ENCODE results near the gene TAF1A. TPM values are rescaled to one million over a fixed set of nuclear protein-coding genes. Genes with fewer than 3 reads are reported as not detected.

The TAF1A gene
- total RNA-seq, 4 donors from 2014 or later, result 1.6 to 12.4 (median 4.4) TPM

- Histone ChIP-seq H3K4me1 (no peaks in the 10 kb centered on the region), H3K9me3 (no peaks in the 10 kb centered on the region), H3K36me3 (no peaks in the 10 kb centered on the region), H3K4me3 (no peak overlapping the region), H3K27me3 (no peaks in the 10 kb centered on the region), H3K27ac (no peak overlapping the region)
- TF ChIP-seq CTCF (IDR thresholded peaks at IDR 0.05), result no peak
- no peak for TF ChIP-seq POLR2A (IDR thresholded peaks at IDR 0.05)
- no peak for DNase-seq
Observed at GRCh38 chr1:222539951-222540597, 49.7 kb downstream of the TAF1A start.

- Histone ChIP-seq H3K27me3 (no peaks in the 10 kb centered on the region), H3K4me3 (no peak overlapping the region), H3K9me3 (no peaks in the 10 kb centered on the region), H3K4me1 (no peaks in the 10 kb centered on the region), H3K27ac (no peak overlapping the region), H3K36me3 (no peaks in the 10 kb centered on the region)
- TF ChIP-seq CTCF (IDR thresholded peaks at IDR 0.05), result no peak
- no peak for TF ChIP-seq POLR2A (IDR thresholded peaks at IDR 0.05)
- no peak for DNase-seq
Observed at GRCh38 chr1:222535455-222535854, 54.3 kb downstream of the TAF1A start.

GRCh38 chr1:222530852-222531251 lies 58.9 kb downstream of the TAF1A start:
- no peaks in the 10 kb centered on the region for H3K9me3 ChIP-seq
- TF ChIP-seq CTCF (IDR thresholded peaks at IDR 0.05) (no peak), POLR2A (IDR thresholded peaks at IDR 0.05) (no peak)
- H3K4me1 ChIP-seq, result no peaks in the 10 kb centered on the region
- H3K27ac ChIP-seq, result no peak overlapping the region
- H3K36me3 ChIP-seq, result no peaks in the 10 kb centered on the region
- no peaks in the 10 kb centered on the region for H3K27me3 ChIP-seq
- no peak overlapping the region for H3K4me3 ChIP-seq
- DNase-seq, result no peak

- Histone ChIP-seq H3K27me3 (no peaks in the 10 kb centered on the region), H3K9me3 (no peaks in the 10 kb centered on the region), H3K36me3 (no peaks in the 10 kb centered on the region), H3K4me3 (no peak overlapping the region), H3K27ac (no peak overlapping the region), H3K4me1 (no peaks in the 10 kb centered on the region)
- no peak for DNase-seq
- TF ChIP-seq CTCF (IDR thresholded peaks at IDR 0.05) (no peak), POLR2A (IDR thresholded peaks at IDR 0.05) (no peak)
Observed at GRCh38 chr1:222529916-222530315, 59.8 kb downstream of the TAF1A start.

- H3K36me3 ChIP-seq, result no peaks in the 10 kb centered on the region
- no peak overlapping the region for H3K27ac ChIP-seq
- TF ChIP-seq POLR2A (IDR thresholded peaks at IDR 0.05), result no peak
- H3K9me3 ChIP-seq, result no peaks in the 10 kb centered on the region
- H3K27me3 ChIP-seq, result no peaks in the 10 kb centered on the region
- DNase-seq, result no peak
- H3K4me3 ChIP-seq, result no peak overlapping the region
- H3K4me1 ChIP-seq, result no peaks in the 10 kb centered on the region
Observed at GRCh38 chr1:222529181-222529580, 60.6 kb downstream of the TAF1A start.

- DNase-seq, result no peak
- TF ChIP-seq CTCF (IDR thresholded peaks at IDR 0.05) (no peak), POLR2A (IDR thresholded peaks at IDR 0.05) (no peak)
Observed at GRCh38 chr1:222525951-222526350, 63.8 kb downstream of the TAF1A start.

More at GRCh38 chr1:222525951-222526350, 63.8 kb downstream of the TAF1A start:
- H3K9me3 ChIP-seq, result no peaks in the 10 kb centered on the region
- H3K36me3 ChIP-seq, result no peaks in the 10 kb centered on the region
- H3K27ac ChIP-seq, result no peak overlapping the region
- no peak overlapping the region for H3K4me3 ChIP-seq
- no peaks in the 10 kb centered on the region for H3K4me1 ChIP-seq
- H3K27me3 ChIP-seq, result no peaks in the 10 kb centered on the region

All from Peyer's patch (tissue), 4 donors.